IMR-90 (cell line): ENCODE results near the gene CAMKMT. TPM values are rescaled to one million over a fixed set of nuclear protein-coding genes. Genes with fewer than 3 reads are reported as not detected.

ENCODE experiments used
- ATAC-seq: fragments of 200-7000 bp; cut with Tn5 transposase; 2 replicates; pipeline ENCODE4 v1.9.1; 2020; ENCODE audit warnings: low read depth, mild to moderate bottlenecking, moderate library complexity
- BruUV-seq: library from RNA; stranded (reverse); fragments of 400-500 nt; replicated peaks from 2 replicates; lab custom pipeline; 2021; lab: Mats Ljungman, UMichigan
- CTCF ChIA-PET: fragments of 300-600 bp; formaldehyde crosslinking; extraction: SDS; loops from one replicate; lab custom pipeline; 2021; ENCODE audit warnings: antibody characterized with exemption; lab: Yijun Ruan, JAX
- POLR2A ChIA-PET: fragments of 300-600 bp; sonication (Branson Sonifier 250); formaldehyde crosslinking; loops from one replicate; lab custom pipeline; 2022; ENCODE audit warnings: antibody characterized with exemption; ENCODE audit not compliant: unreplicated experiment; lab: Charles Lee
- DNase-seq: peaks from one replicate; pipeline ENCODE4 v3.0.0; 2013
- H2AFZ ChIP-seq: replicated peaks from 2 replicates; pipeline ENCODE3; 2013; ENCODE audit warnings: low read length, mild to moderate bottlenecking; ENCODE audit not compliant: poor library complexity
- H2AK5ac ChIP-seq: 2 replicates; pipeline ENCODE4 v1.6.1; 2013; ENCODE audit warnings: low read depth, low read length, inconsistent platforms
- H2AK9ac ChIP-seq: replicated peaks from 2 replicates; pipeline ENCODE3; 2013; ENCODE audit warnings: mild to moderate bottlenecking, low read depth, low read length, moderate library complexity; ENCODE audit not compliant: poor library complexity
- H2BK120ac ChIP-seq: 2 replicates; pipeline ENCODE4 v1.6.1; 2013; ENCODE audit warnings: low read depth, low read length, inconsistent platforms
- H2BK15ac ChIP-seq: 3 replicates; pipeline ENCODE4 v1.6.1; 2013; ENCODE audit warnings: low read depth, low read length, inconsistent platforms
- H2BK20ac ChIP-seq: 2 replicates; pipeline ENCODE4 v1.6.1; 2013; ENCODE audit warnings: low read depth, mild to moderate bottlenecking, inconsistent platforms, low read length, moderate library complexity
- H2BK5ac ChIP-seq: 2 replicates; pipeline ENCODE4 v1.6.1; 2013; ENCODE audit warnings: mild to moderate bottlenecking, low read depth, low read length, inconsistent platforms; ENCODE audit not compliant: poor library complexity, severe bottlenecking
- H3K14ac ChIP-seq: replicated peaks from 2 replicates; pipeline ENCODE4 v1.6.1; 2013; ENCODE audit warnings: low read depth, low read length, inconsistent platforms
- H3K18ac ChIP-seq: 2 replicates; pipeline ENCODE4 v1.6.1; 2013; ENCODE audit warnings: low read depth, low read length, control low read depth
- H3K23ac ChIP-seq: 2 replicates; pipeline ENCODE4 v1.6.1; 2013; ENCODE audit warnings: low read depth, low read length, inconsistent platforms
- H3K27ac ChIP-seq: 2 replicates; pipeline ENCODE4 v1.5.1; 2013; ENCODE audit warnings: mild to moderate bottlenecking, control low read depth, low read length; ENCODE audit not compliant: insufficient read depth
- H3K27me3 ChIP-seq: 2 replicates; pipeline ENCODE4 v1.6.1; 2013; ENCODE audit warnings: low read length; ENCODE audit not compliant: control insufficient read depth, insufficient read depth
- H3K36me3 ChIP-seq: 2 replicates; pipeline ENCODE4 v1.6.1; 2013; ENCODE audit warnings: low read length, mixed read lengths; ENCODE audit not compliant: control insufficient read depth, insufficient read depth
- H3K4ac ChIP-seq: 2 replicates; pipeline ENCODE4 v1.6.1; 2013; ENCODE audit warnings: low read depth, low read length, inconsistent platforms
- H3K4me1 ChIP-seq: 2 replicates; pipeline ENCODE4 v1.6.1; 2013; ENCODE audit warnings: low read length, mixed read lengths; ENCODE audit not compliant: control insufficient read depth, insufficient read depth
- H3K4me2 ChIP-seq: 2 replicates; pipeline ENCODE4 v1.6.1; 2013; ENCODE audit warnings: low read depth, mild to moderate bottlenecking, control low read depth, low read length, moderate library complexity
- H3K4me3 ChIP-seq: 2 replicates; pipeline ENCODE4 v1.5.1; 2013; ENCODE audit warnings: low read depth, mild to moderate bottlenecking, control low read depth, low read length, moderate library complexity; ENCODE audit not compliant: insufficient read depth
- H3K56ac ChIP-seq: 2 replicates; pipeline ENCODE4 v1.6.1; 2013; ENCODE audit warnings: low read length, inconsistent platforms; ENCODE audit not compliant: insufficient read depth; ENCODE audit errors: extremely low read depth
- H3K79me1 ChIP-seq, 2 experiments: 2 replicates each; pipeline ENCODE4 v1.6.1; 2013; ENCODE audit warnings: low read length in 2 of 2, inconsistent platforms in 1 of 2, low read depth in 1 of 2
- H3K9ac ChIP-seq: 2 replicates; pipeline ENCODE4 v1.6.1; 2013; ENCODE audit warnings: low read depth, low read length, control low read depth
- H3K9me1 ChIP-seq: 2 replicates; pipeline ENCODE4 v1.6.1; 2013; ENCODE audit warnings: low read length, inconsistent platforms; ENCODE audit not compliant: insufficient read depth
- H3K9me3 ChIP-seq: 2 replicates; pipeline ENCODE4 v1.6.1; 2013; ENCODE audit warnings: low read length; ENCODE audit not compliant: control insufficient read depth, insufficient read depth
- H4K20me1 ChIP-seq: 2 replicates; pipeline ENCODE4 v1.6.1; 2013; ENCODE audit warnings: low read length, inconsistent platforms; ENCODE audit not compliant: insufficient read depth
- H4K5ac ChIP-seq: 2 replicates; pipeline ENCODE4 v1.6.1; 2013; ENCODE audit warnings: mild to moderate bottlenecking, low read depth, low read length, control low read depth
- H4K8ac ChIP-seq, 2 experiments: 2 replicates each; pipeline ENCODE4 v1.6.1; 2013; ENCODE audit warnings: low read depth in 2 of 2, low read length in 2 of 2, control low read depth in 1 of 2, inconsistent platforms in 1 of 2
- H4K91ac ChIP-seq: 2 replicates; pipeline ENCODE4 v1.6.1; 2013; ENCODE audit warnings: low read depth, low read length, inconsistent platforms; ENCODE audit not compliant: insufficient read depth
- BHLHE40 ChIP-seq: fragments of 150-350 bp; IDR thresholded peaks from 2 replicates; pipeline ENCODE4 v1.6.1; 2016; ENCODE audit warnings: mild to moderate bottlenecking, low read depth, low read length
- CEBPB ChIP-seq: IDR thresholded peaks from 2 replicates; pipeline ENCODE4 v1.6.1; 2012; ENCODE audit warnings: low read depth, low read length, improper control_type of control experiment
- CHD1 ChIP-seq: IDR thresholded peaks from 2 replicates; pipeline ENCODE4 v1.6.1; 2012; ENCODE audit warnings: low read depth, low read length, improper control_type of control experiment
- CTCF ChIP-seq: conservative IDR thresholded peaks from 2 replicates; pipeline ENCODE4 v1.5.1; 2012; ENCODE audit warnings: mild to moderate bottlenecking, low read depth, low read length, improper control_type of control experiment
- ELK1 ChIP-seq: fragments of 150-350 bp; IDR thresholded peaks from 2 replicates; pipeline ENCODE4 v1.6.1; 2016; ENCODE audit warnings: low read depth, mild to moderate bottlenecking, low read length, moderate library complexity, borderline replicate concordance
- FOS ChIP-seq: fragments of 150-350 bp; IDR thresholded peaks from 2 replicates; pipeline ENCODE4 v1.6.1; 2016; ENCODE audit warnings: low read depth, low read length
- MAFK ChIP-seq: IDR thresholded peaks from 2 replicates; pipeline ENCODE4 v1.6.1; 2012; ENCODE audit warnings: low read depth, low read length, improper control_type of control experiment
- MAZ ChIP-seq: IDR thresholded peaks from 2 replicates; pipeline ENCODE4 v1.6.1; 2012; ENCODE audit warnings: low read depth, mild to moderate bottlenecking, low read length, improper control_type of control experiment, moderate library complexity, borderline replicate concordance
- MXI1 ChIP-seq: IDR thresholded peaks from 2 replicates; pipeline ENCODE4 v1.6.1; 2012; ENCODE audit warnings: low read depth, mild to moderate bottlenecking, low read length, moderate library complexity, borderline replicate concordance
- NFE2L2 ChIP-seq: fragments of 150-350 bp; IDR thresholded peaks from 2 replicates; pipeline ENCODE4 v1.6.1; 2016; ENCODE audit warnings: low read depth, mild to moderate bottlenecking, low read length
- POLR2A ChIP-seq: IDR thresholded peaks from 2 replicates; pipeline ENCODE4 v1.6.1; 2012; ENCODE audit warnings: mild to moderate bottlenecking, low read depth, low read length
- RAD21 ChIP-seq: IDR thresholded peaks from 2 replicates; pipeline ENCODE4 v1.6.1; 2012; ENCODE audit warnings: low read length, improper control_type of control experiment
- RCOR1 ChIP-seq: IDR thresholded peaks from 2 replicates; pipeline ENCODE4 v1.6.1; 2012; ENCODE audit warnings: mild to moderate bottlenecking, low read length, improper control_type of control experiment; ENCODE audit not compliant: insufficient replicate concordance
- RFX5 ChIP-seq: IDR thresholded peaks from 2 replicates; pipeline ENCODE4 v1.8.0; 2012; ENCODE audit warnings: low read depth, mild to moderate bottlenecking, low read length, moderate library complexity
- SMC3 ChIP-seq: fragments of 150-350 bp; IDR thresholded peaks from 2 replicates; pipeline ENCODE4 v1.6.1; 2016; ENCODE audit warnings: low read depth, mild to moderate bottlenecking, antibody characterized with exemption, low read length, moderate library complexity
- USF2 ChIP-seq: fragments of 150-350 bp; IDR thresholded peaks from 2 replicates; pipeline ENCODE4 v1.6.1; 2017; ENCODE audit warnings: mild to moderate bottlenecking, antibody characterized with exemption, low read length, low read depth
- WGBS, 2 experiments: methylation state at CpG; one replicate each; pipeline versions ENCODE4 v1.1.5 to v1.1.7; 2013; ENCODE audit warnings: missing lambda C conversion rate in 2 of 2; ENCODE audit not compliant: insufficient read length in 1 of 2; ENCODE audit errors: extremely low coverage in 2 of 2; 5-methylcytosine and 5-hydroxymethylcytosine counted together
- dilution Hi-C: fragments of 300-500 bp; cut with HindIII; formaldehyde crosslinking; loops from one replicate; pipeline ENCODE4 v1.14.3; 2018; ENCODE audit warnings: low sequenced_read_pairs; ENCODE audit not compliant: unreplicated experiment
- in situ Hi-C: fragments of 300-500 bp; cut with MboI; formaldehyde crosslinking; loops from 3 replicates; pipeline ENCODE4 v1.14.3; 2019; ENCODE audit warnings: low sequenced_read_pairs, inconsistent platforms, mixed read lengths
- intact Hi-C: fragments of 100-400 bp; cut with micrococcal nuclease; formaldehyde crosslinking; loops from 2 replicates; pipeline ENCODE4 v1.10.0; 2022
- polyA plus RNA-seq, 3 experiments: library from polyadenylated mRNA; depleted of rRNA; stranded (reverse); fragments of >200 nt; gene quantifications; 2 replicates each; pipeline ENCODE4 v1.2.3, GENCODE V29; 2012; ENCODE audit warnings: low replicate concordance in 1 of 3
- total RNA-seq: library from RNA; depleted of rRNA; stranded (reverse); fragments of >200 nt; gene quantifications from 2 replicates; pipeline ENCODE4 v1.2.3, GENCODE V29; 2012

Gene CAMKMT
- total and polyA plus RNA-seq, 2 of the 4 experiments (the other 2 are of a cell fraction), result 4.4 to 6.8 TPM

DNA sequence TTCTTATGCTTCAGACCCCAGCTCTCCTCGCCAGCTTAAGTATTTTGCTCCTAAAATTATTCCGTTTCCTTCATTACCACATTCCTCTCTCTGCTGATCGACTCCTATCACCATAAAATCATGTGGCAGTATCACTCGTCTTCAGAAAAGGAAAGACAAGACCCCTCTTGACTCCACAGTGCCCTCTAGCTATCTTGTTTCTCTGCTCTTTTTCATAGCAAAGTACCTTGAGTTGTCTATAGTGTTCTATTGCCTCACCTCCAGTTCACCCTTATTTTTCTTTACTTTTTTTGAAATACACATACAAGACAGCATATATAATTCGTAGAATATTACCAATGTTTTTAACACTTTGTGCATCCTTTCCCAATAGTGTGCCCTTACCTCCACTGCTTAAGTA lies 306.6 kb downstream of the CAMKMT start:
- no peak overlapping the region for H2AK5ac ChIP-seq
- H4K5ac ChIP-seq, result no peak overlapping the region
- no peak overlapping the region for H2BK20ac ChIP-seq
- H3K4ac ChIP-seq, result no peak overlapping the region
- dilution Hi-C loops (no loop called here), in situ Hi-C loops (no loop called here), intact Hi-C loops (no loop called here)
- no peaks in the 10 kb centered on the region for H3K79me1 ChIP-seq
- H3K4me2 ChIP-seq, result no peak overlapping the region
- no peak overlapping the region for H3K23ac ChIP-seq
- no peaks in the 10 kb centered on the region for H3K36me3 ChIP-seq
- no peaks in the 10 kb centered on the region for H3K27me3 ChIP-seq
- H3K9ac ChIP-seq, result no peak overlapping the region
- H2BK15ac ChIP-seq, result no peak overlapping the region
- no peak overlapping the region for H2AFZ ChIP-seq
- H3K27ac ChIP-seq, result no peak overlapping the region
- H3K18ac ChIP-seq, result no peak overlapping the region
- H4K20me1 ChIP-seq, result no peaks in the 10 kb centered on the region
- H3K4me3 ChIP-seq, result no peak overlapping the region
- H3K9me3 ChIP-seq, result no peaks in the 10 kb centered on the region
- WGBS, 2 experiments, result 80% methylated on average over 1 of the region's 5 CpGs; no CpG with 5 or more reads in 1 of the 2 experiments
- ChIA-PET POLR2A (no interaction called here), CTCF (interaction anchor here (0.9 kb wide), 1 partner anchor 18 kb away, joined by 3 read pairs; no protein-coding TSS in a partner anchor)
- no peak overlapping the region for H4K91ac ChIP-seq
- H3K14ac ChIP-seq, result no peak overlapping the region
- DNase-seq (no peak), ATAC-seq (no peak)
- H3K9me1 ChIP-seq, result no peaks in the 10 kb centered on the region
- BruUV-seq, result no TSS peak
- H2BK5ac ChIP-seq, result no peak overlapping the region
- no peak overlapping the region for H2BK120ac ChIP-seq
- H3K4me1 ChIP-seq, result no peaks in the 10 kb centered on the region
- H3K56ac ChIP-seq, result no peak overlapping the region
- TF ChIP-seq CEBPB, result no peak
- TF ChIP-seq USF2, result no peak
- no peak for TF ChIP-seq ELK1
- TF ChIP-seq CTCF, result no peak
- no peak for TF ChIP-seq RFX5
- TF ChIP-seq BHLHE40, result no peak
- no peak for TF ChIP-seq MXI1
- TF ChIP-seq FOS, result no peak
- no peak for TF ChIP-seq RAD21
- no peak for TF ChIP-seq NFE2L2
- TF ChIP-seq MAZ, result no peak
- no peak for TF ChIP-seq POLR2A
- no peak for TF ChIP-seq RCOR1
- no peak for TF ChIP-seq SMC3
- TF ChIP-seq MAFK, result no peak
- no peak for TF ChIP-seq CHD1
- no peak overlapping the region for H2AK9ac ChIP-seq
- H4K8ac ChIP-seq, result no peak overlapping the region
